LNCaP clone FGC (cell line): ENCODE measurements around the gene PALLD.
"Not testable (repeated sequence)": the region's sequence is repeated elsewhere in the genome, so short reads cannot be mapped to it uniquely, and the experiment has no call there.

ENCODE experiments used
- DNase-seq: peaks from one replicate; pipeline ENCODE4 v3.0.0-alpha.2; 2011; ENCODE audit warnings: low read depth
- H3K4me3 ChIP-seq: 2 replicates; pipeline ENCODE4 v1.5.1; 2011; ENCODE audit warnings: mild to moderate bottlenecking, low read depth, low read length, control low read depth
- CTCF ChIP-seq: IDR thresholded peaks from 2 replicates; pipeline ENCODE4 v1.5.1; 2012; ENCODE audit warnings: mild to moderate bottlenecking; ENCODE audit not compliant: control insufficient read depth, insufficient read depth; ENCODE audit errors: extremely low read depth

PALLD gene

GRCh38 chr4:168506014-168506413 lies 9.2 kb downstream of the PALLD start:
- no peak for TF ChIP-seq CTCF
- H3K4me3 ChIP-seq, result no peak overlapping the region
- no peak for DNase-seq

DNA sequence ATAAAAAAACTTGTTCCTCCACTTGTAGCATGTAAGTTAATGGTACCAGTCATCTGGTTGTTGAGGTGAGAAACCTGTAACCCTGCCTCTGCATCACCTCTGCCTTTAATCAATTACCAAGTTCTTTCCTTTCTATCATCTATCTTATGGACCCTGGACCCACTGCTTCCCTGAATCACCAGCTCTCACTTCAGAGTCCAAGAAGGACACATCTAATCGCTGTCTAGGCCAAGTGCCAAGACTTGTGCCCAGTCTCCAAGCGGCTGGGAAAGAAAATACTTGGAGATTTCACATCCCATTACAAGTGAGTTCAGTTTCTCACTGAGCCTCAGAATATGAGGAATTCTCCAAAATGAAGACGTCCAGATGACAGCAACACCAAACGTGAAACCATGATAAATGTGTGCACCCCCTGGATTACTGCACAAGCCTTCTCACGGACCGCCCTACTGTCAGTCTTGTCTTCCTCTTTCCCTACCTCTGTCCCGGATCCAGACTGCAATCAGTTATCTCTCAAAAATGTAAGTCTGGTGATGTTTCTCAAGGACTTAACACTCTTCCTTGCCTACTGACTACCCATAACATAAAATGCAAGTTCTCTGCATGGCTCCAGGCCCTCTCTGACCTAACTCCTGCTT lies 10.4 kb downstream of the PALLD start:
- DNase-seq, result no peak
- no peak for TF ChIP-seq CTCF
- no peak overlapping the region for H3K4me3 ChIP-seq

DNA sequence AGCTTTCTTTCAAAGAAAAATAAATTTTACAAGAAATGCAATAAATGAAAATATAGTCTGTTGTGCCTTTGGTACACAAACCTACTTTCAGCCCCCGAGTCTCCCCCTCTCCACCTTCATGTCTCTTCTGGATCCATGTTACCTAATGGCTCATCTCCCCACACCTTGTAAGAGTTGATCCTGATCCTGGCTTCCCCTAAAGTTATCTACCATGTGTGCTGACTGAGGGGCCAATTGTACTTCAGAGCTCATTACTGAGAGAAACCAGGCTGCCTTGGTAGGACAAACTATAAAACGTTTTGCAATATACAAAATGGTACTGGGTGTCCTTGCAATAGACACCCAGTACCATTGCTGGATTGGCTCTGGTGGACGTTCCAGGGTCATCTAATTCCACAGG lies 11.8 kb downstream of the PALLD start:
- DNase-seq, result no peak
- no peak overlapping the region for H3K4me3 ChIP-seq
- TF ChIP-seq CTCF, result no peak

- DNase-seq, result no peak
- no peak for TF ChIP-seq CTCF
- no peak overlapping the region for H3K4me3 ChIP-seq
Measured at GRCh38 chr4:168509786-168510185, 12.9 kb downstream of the PALLD start.

GRCh38 chr4:168511780-168512489 lies 15.1 kb downstream of the PALLD start:
- TF ChIP-seq CTCF, result no peak

GRCh38 chr4:168513826-168514225 lies 17.0 kb downstream of the PALLD start:
- H3K4me3 ChIP-seq, DNase-seq: not testable (repeated sequence)

More at GRCh38 chr4:168511780-168512489, 15.1 kb downstream of the PALLD start:
- no peak for DNase-seq
- H3K4me3 ChIP-seq, result no peak overlapping the region

DNA sequence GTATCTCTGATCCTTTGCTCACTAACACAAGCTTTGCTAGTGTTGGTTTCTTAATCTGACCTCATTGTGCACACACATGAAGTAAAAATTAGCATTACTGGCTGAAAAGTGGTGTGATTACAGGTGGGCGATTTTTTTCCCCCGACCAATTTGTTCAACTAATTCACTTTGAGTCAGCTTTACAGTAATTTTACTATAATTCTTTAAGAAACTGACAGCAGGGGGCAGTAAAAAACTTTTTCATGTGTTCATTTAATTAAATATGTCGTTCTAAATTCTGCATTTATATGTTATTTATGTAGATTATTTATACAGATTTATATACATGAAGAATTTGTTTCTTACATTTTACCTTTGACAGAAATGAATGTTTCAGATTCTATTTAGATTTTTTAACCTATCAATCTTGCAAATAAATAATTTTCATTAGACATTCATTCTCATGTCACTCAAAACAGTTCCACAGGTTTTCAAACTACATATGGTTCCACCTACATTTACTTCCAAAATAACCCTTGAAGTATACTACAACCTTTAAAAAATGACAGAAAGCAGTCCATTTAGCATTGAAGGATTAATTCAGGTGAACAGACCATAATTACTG lies 17.5 kb downstream of the PALLD start:
- no peak overlapping the region for H3K4me3 ChIP-seq
- no peak for DNase-seq
- no peak for TF ChIP-seq CTCF
